ENCODE data around the gene SORCS1.

The SORCS1 gene

GRCh38 chr10:106873770-106874603 is 290.5 kb downstream of the SORCS1 start:
- DNase-seq = no peak

GRCh38 chr10:106872176-106872575 is 292.3 kb downstream of the SORCS1 start:
- no peak for DNase-seq

- no peak for DNase-seq
Observed at GRCh38 chr10:106866244-106866845, 298.2 kb downstream of the SORCS1 start.

GRCh38 chr10:106864031-106864430 is 300.5 kb downstream of the SORCS1 start:
- DNase-seq = no peak

- DNase-seq = no peak
Observed at GRCh38 chr10:106863549-106863948, 301.0 kb downstream of the SORCS1 start.

- no peak for DNase-seq
Observed at GRCh38 chr10:106859892-106860652, 304.4 kb downstream of the SORCS1 start.

- no peak for DNase-seq
Observed at GRCh38 chr10:106857728-106858127, 306.8 kb downstream of the SORCS1 start.

GRCh38 chr10:106857213-106857612 is 307.3 kb downstream of the SORCS1 start:
- DNase-seq = no peak

GRCh38 chr10:106836933-106837663 is 327.4 kb downstream of the SORCS1 start:
- no peak for DNase-seq

GRCh38 chr10:106832846-106833245 is 331.7 kb downstream of the SORCS1 start:
- no peak for DNase-seq

- DNase-seq = no peak
Observed at GRCh38 chr10:106830471-106830870, 334.0 kb downstream of the SORCS1 start.

GRCh38 chr10:106830006-106830405 is 334.5 kb downstream of the SORCS1 start:
- DNase-seq = no peak

- DNase-seq = no peak
Observed at GRCh38 chr10:106826716-106827115, 337.8 kb downstream of the SORCS1 start.

GRCh38 chr10:106825576-106826364 is 338.7 kb downstream of the SORCS1 start:
- no peak for DNase-seq

GRCh38 chr10:106820579-106820978 is 343.9 kb downstream of the SORCS1 start:
- DNase-seq = no peak

GRCh38 chr10:106819490-106819889 is 345.0 kb downstream of the SORCS1 start:
- DNase-seq = no peak

- DNase-seq = no peak
Observed at GRCh38 chr10:106816318-106817085, 348.0 kb downstream of the SORCS1 start.

- no peak for DNase-seq
Observed at GRCh38 chr10:106815427-106816043, 349.0 kb downstream of the SORCS1 start.

GRCh38 chr10:106804992-106805582 is 359.4 kb downstream of the SORCS1 start:
- DNase-seq = no peak

GRCh38 chr10:106802949-106803348 is 361.6 kb downstream of the SORCS1 start:
- no peak for DNase-seq
